Mesendoderm (in vitro differentiated cells): ENCODE data around the gene TMEM106C.
A peak's percentile ranks its signal among the peaks of the same experiment; 100 is the strongest.

Source experiments
- DNase-seq: peaks from one replicate; pipeline ENCODE4 v3.0.0; 2013
- H2AK5ac ChIP-seq: 2 replicates; pipeline ENCODE4 v1.6.1; 2013; ENCODE audit warnings: low read length, inconsistent platforms
- H2BK120ac ChIP-seq: 2 replicates; pipeline ENCODE4 v1.6.1; 2013; ENCODE audit warnings: low read depth, mild to moderate bottlenecking, low read length, moderate library complexity, mixed read lengths
- H2BK15ac ChIP-seq: replicated peaks from 2 replicates; pipeline ENCODE4 v1.6.1; 2013; ENCODE audit warnings: low read depth, mild to moderate bottlenecking, moderate library complexity
- H2BK5ac ChIP-seq: 2 replicates; pipeline ENCODE4 v1.6.1; 2013; ENCODE audit warnings: low read length, inconsistent platforms
- H3K18ac ChIP-seq: 2 replicates; pipeline ENCODE4 v1.6.1; 2013; ENCODE audit warnings: mild to moderate bottlenecking, low read length, mixed read lengths
- H3K23ac ChIP-seq: one replicate; pipeline ENCODE4 v1.6.1; 2013; ENCODE audit warnings: low read length
- H3K27ac ChIP-seq: 2 replicates; pipeline ENCODE4 v1.5.1; 2013; ENCODE audit warnings: low read depth, mild to moderate bottlenecking, inconsistent platforms, low read length, moderate library complexity
- H3K27me3 ChIP-seq: 2 replicates; pipeline ENCODE4 v1.6.1; 2013; ENCODE audit warnings: low read length, control low read depth, mild to moderate bottlenecking, inconsistent platforms; ENCODE audit not compliant: insufficient read depth, poor library complexity
- H3K36me3 ChIP-seq: 2 replicates; pipeline ENCODE4 v1.6.1; 2013; ENCODE audit warnings: low read length, inconsistent platforms; ENCODE audit not compliant: control insufficient read depth, insufficient read depth
- H3K4ac ChIP-seq: one replicate; pipeline ENCODE4 v1.6.1; 2013; ENCODE audit warnings: low read depth, mild to moderate bottlenecking, low read length, moderate library complexity
- H3K4me1 ChIP-seq: 2 replicates; pipeline ENCODE4 v1.6.1; 2013; ENCODE audit warnings: low read depth, low read length, inconsistent platforms; ENCODE audit not compliant: control insufficient read depth
- H3K4me2 ChIP-seq: 2 replicates; pipeline ENCODE4 v1.6.1; 2013; ENCODE audit warnings: low read length
- H3K4me3 ChIP-seq: 2 replicates; pipeline ENCODE4 v1.5.1; 2013; ENCODE audit warnings: mild to moderate bottlenecking, low read length
- H3K56ac ChIP-seq: one replicate; pipeline ENCODE4 v1.6.1; 2013; ENCODE audit warnings: low read length
- H3K79me1 ChIP-seq: 2 replicates; pipeline ENCODE4 v1.6.1; 2013; ENCODE audit warnings: low read length, inconsistent platforms
- H3K79me2 ChIP-seq: 2 replicates; pipeline ENCODE4 v1.6.1; 2013; ENCODE audit warnings: mild to moderate bottlenecking, low read length; ENCODE audit not compliant: control insufficient read depth, insufficient read depth
- H3K9ac ChIP-seq: 2 replicates; pipeline ENCODE4 v1.6.1; 2013; ENCODE audit warnings: low read length, inconsistent platforms
- H4K5ac ChIP-seq: one replicate; pipeline ENCODE4 v1.6.1; 2013; ENCODE audit warnings: low read length
- H4K8ac ChIP-seq: one replicate; pipeline ENCODE4 v1.6.1; 2013; ENCODE audit warnings: low read depth, mild to moderate bottlenecking, control low read depth, low read length, moderate library complexity
- WGBS: extraction: QIAGEN DNeasy Blood & Tissue Kit; methylation state at CpG from one replicate; pipeline ENCODE4 v1.1.7; 2013; ENCODE audit warnings: low lambda C conversion rate, missing lambda C conversion rate; ENCODE audit not compliant: insufficient coverage; ENCODE audit errors: extremely low coverage; 5-methylcytosine and 5-hydroxymethylcytosine counted together

Gene TMEM106C

GRCh38 chr12:47941871-47942613, 21.4 kb upstream of the TMEM106C start:
- peak; percentile 71 for DNase-seq
- H3K9ac ChIP-seq: no peak overlapping the region
- H4K5ac ChIP-seq: no peak overlapping the region
- H3K36me3 ChIP-seq: no peaks in the 10 kb centered on the region
- H2BK5ac ChIP-seq: no peak overlapping the region
- no peaks in the 10 kb centered on the region for H3K79me1 ChIP-seq
- no peak overlapping the region for H4K8ac ChIP-seq
- H3K4me2 ChIP-seq: no peak overlapping the region
- no peak overlapping the region for H3K4ac ChIP-seq
- H2BK15ac ChIP-seq: no peak overlapping the region
- peak overlapping the region; percentile 22 for H3K56ac ChIP-seq
- no peak overlapping the region for H3K4me3 ChIP-seq
- H2BK120ac ChIP-seq: no peak overlapping the region
- H3K18ac ChIP-seq: no peak overlapping the region
- H3K27me3 ChIP-seq: no peaks in the 10 kb centered on the region
- no CpG with 5 or more reads among the region's 40 CpGs for WGBS
- no peaks in the 10 kb centered on the region for H3K4me1 ChIP-seq
- H3K27ac ChIP-seq: no peak overlapping the region
- H3K79me2 ChIP-seq: no peaks in the 10 kb centered on the region
- H2AK5ac ChIP-seq: no peak overlapping the region
- no peak overlapping the region for H3K23ac ChIP-seq

GRCh38 chr12:47942614-47943225, 20.7 kb upstream of the TMEM106C start:
- no peaks in the 10 kb centered on the region for H3K4me1 ChIP-seq
- no peak overlapping the region for H3K27ac ChIP-seq
- H3K9ac ChIP-seq: no peak overlapping the region
- no peak overlapping the region for H3K23ac ChIP-seq
- H4K8ac ChIP-seq: no peak overlapping the region
- H3K18ac ChIP-seq: no peak overlapping the region
- no peak overlapping the region for H2AK5ac ChIP-seq
- H3K4me2 ChIP-seq: no peak overlapping the region
- H3K27me3 ChIP-seq: no peaks in the 10 kb centered on the region
- no peaks in the 10 kb centered on the region for H3K79me1 ChIP-seq
- no peak overlapping the region for H3K4me3 ChIP-seq
- H4K5ac ChIP-seq: no peak overlapping the region
- no peaks in the 10 kb centered on the region for H3K36me3 ChIP-seq
- H2BK15ac ChIP-seq: no peak overlapping the region
- no peak overlapping the region for H2BK120ac ChIP-seq
- no peak for DNase-seq
- H3K4ac ChIP-seq: no peak overlapping the region
- no peak overlapping the region for H2BK5ac ChIP-seq
- WGBS: no CpG with 5 or more reads among the region's 31 CpGs
- no peaks in the 10 kb centered on the region for H3K79me2 ChIP-seq
- H3K56ac ChIP-seq: no peak overlapping the region

GRCh38 chr12:47943623-47944340, 19.6 kb upstream of the TMEM106C start:
- H3K79me2 ChIP-seq: no peaks in the 10 kb centered on the region
- no peak overlapping the region for H2BK120ac ChIP-seq
- no CpG with 5 or more reads among the region's 12 CpGs for WGBS
- no peaks in the 10 kb centered on the region for H3K27me3 ChIP-seq
- H2AK5ac ChIP-seq: no peak overlapping the region
- DNase-seq: no peak
- H4K5ac ChIP-seq: no peak overlapping the region
- no peaks in the 10 kb centered on the region for H3K4me1 ChIP-seq
- H2BK15ac ChIP-seq: no peak overlapping the region
- no peak overlapping the region for H3K4ac ChIP-seq
- H2BK5ac ChIP-seq: no peak overlapping the region
- no peak overlapping the region for H3K27ac ChIP-seq
- no peak overlapping the region for H3K4me2 ChIP-seq
- no peak overlapping the region for H3K23ac ChIP-seq
- no peak overlapping the region for H4K8ac ChIP-seq
- H3K4me3 ChIP-seq: no peak overlapping the region
- no peaks in the 10 kb centered on the region for H3K36me3 ChIP-seq
- H3K79me1 ChIP-seq: no peaks in the 10 kb centered on the region
- no peak overlapping the region for H3K56ac ChIP-seq
- no peak overlapping the region for H3K18ac ChIP-seq
- H3K9ac ChIP-seq: no peak overlapping the region

GRCh38 chr12:47944685-47945340, 18.6 kb upstream of the TMEM106C start:
- H4K8ac ChIP-seq: no peak overlapping the region
- H2BK15ac ChIP-seq: no peak overlapping the region
- H3K4ac ChIP-seq: no peak overlapping the region
- H3K4me1 ChIP-seq: no peaks in the 10 kb centered on the region
- H3K9ac ChIP-seq: no peak overlapping the region
- no peak overlapping the region for H2AK5ac ChIP-seq
- H3K4me2 ChIP-seq: no peak overlapping the region
- no peaks in the 10 kb centered on the region for H3K79me2 ChIP-seq
- no peaks in the 10 kb centered on the region for H3K79me1 ChIP-seq
- no peak overlapping the region for H3K4me3 ChIP-seq
- H3K27ac ChIP-seq: no peak overlapping the region
- no peak for DNase-seq
- no peaks in the 10 kb centered on the region for H3K27me3 ChIP-seq
- WGBS: no CpG with 5 or more reads among the region's 6 CpGs
- no peak overlapping the region for H2BK5ac ChIP-seq
- no peak overlapping the region for H3K56ac ChIP-seq
- H3K36me3 ChIP-seq: no peaks in the 10 kb centered on the region
- H4K5ac ChIP-seq: no peak overlapping the region
- no peak overlapping the region for H2BK120ac ChIP-seq
- no peak overlapping the region for H3K18ac ChIP-seq
- H3K23ac ChIP-seq: no peak overlapping the region

- H3K56ac ChIP-seq: no peak overlapping the region
- no peak overlapping the region for H2BK120ac ChIP-seq
- H4K8ac ChIP-seq: no peak overlapping the region
- H3K4me3 ChIP-seq: no peak overlapping the region
- H3K79me2 ChIP-seq: no peaks in the 10 kb centered on the region
- H3K27ac ChIP-seq: no peak overlapping the region
- H3K23ac ChIP-seq: no peak overlapping the region
- no CpG with 5 or more reads among the region's 1 CpG for WGBS
- H2AK5ac ChIP-seq: no peak overlapping the region
- H3K4me2 ChIP-seq: no peak overlapping the region
- no peak overlapping the region for H4K5ac ChIP-seq
- no peak overlapping the region for H3K18ac ChIP-seq
- no peak overlapping the region for H3K9ac ChIP-seq
- H2BK5ac ChIP-seq: no peak overlapping the region
- H3K4me1 ChIP-seq: no peaks in the 10 kb centered on the region
- H3K79me1 ChIP-seq: no peaks in the 10 kb centered on the region
- no peaks in the 10 kb centered on the region for H3K27me3 ChIP-seq
- H3K4ac ChIP-seq: no peak overlapping the region
- no peaks in the 10 kb centered on the region for H3K36me3 ChIP-seq
- DNase-seq: no peak
- H2BK15ac ChIP-seq: no peak overlapping the region
These were observed 18.1 kb upstream of the TMEM106C start for GRCh38 chr12:47945341-47945728.
